Stomach (tissue), 9 donors: ENCODE measurements around the gene C16orf92. TPM values are rescaled to one million over a fixed set of nuclear protein-coding genes. Genes with fewer than 3 reads are reported as not detected.

ENCODE experiments used
- DNase-seq, 2 donors: peaks; one replicate each; pipeline versions ENCODE4 v3.0.0 to v3.0.0-alpha.2; 2013 to 2019
- H3K27ac ChIP-seq, 5 donors: fragments of 200-600 bp in 4 of 5; sonication (generic) in 4 of 5; one replicate each; pipeline ENCODE4 v1.5.1; 2013 to 2019; ENCODE audit warnings: mild to moderate bottlenecking in 1 of 5, moderate library complexity in 1 of 5
- H3K27me3 ChIP-seq, 3 donors: fragments of 200-600 bp; sonication (generic); one replicate each; pipeline ENCODE4 v1.5.1; 2017 to 2019; ENCODE audit warnings: mixed run types in 1 of 3
- H3K36me3 ChIP-seq, 4 donors: fragments of 200-600 bp; sonication (generic); 1 replicate in 3 of 4; 2 replicates in 1 of 4; pipeline ENCODE4 v1.5.1; 2016 to 2019
- H3K4me1 ChIP-seq, 4 donors: fragments of 200-600 bp; sonication (generic); one replicate each; pipeline ENCODE4 v1.5.1; 2016 to 2019
- H3K4me3 ChIP-seq, 4 donors: fragments of 200-600 bp; sonication (generic) in 3 of 4; one replicate each; pipeline ENCODE4 v1.5.1; 2016 to 2019; ENCODE audit warnings: mild to moderate bottlenecking in 1 of 4
- H3K9me3 ChIP-seq, 4 donors: fragments of 200-600 bp; sonication (generic); one replicate each; pipeline ENCODE4 v1.5.1; 2016 to 2019
- EP300 ChIP-seq: sonication (generic); formaldehyde crosslinking; IDR thresholded peaks from one replicate; pipeline ENCODE4 v1.6.1; 2017; ENCODE audit warnings: antibody characterized with exemption
- POLR2A ChIP-seq, 4 donors: fragments of 450-650 bp; IDR thresholded peaks; one replicate each; pipeline ENCODE4 v1.6.1; 2016; ENCODE audit warnings: antibody characterized with exemption in 4 of 4, control low read depth in 2 of 4, mild to moderate bottlenecking in 1 of 4, moderate library complexity in 1 of 4
- POLR2AphosphoS5 ChIP-seq, 3 donors: sonication (generic); formaldehyde crosslinking; IDR thresholded peaks; one replicate each; pipeline ENCODE4 v1.6.1; 2016; ENCODE audit warnings: antibody characterized with exemption in 3 of 3
- WGBS, 5 donors: extraction: QIAGEN DNeasy Blood & Tissue Kit in 3 of 5; methylation state at CpG; one replicate each; pipeline versions ENCODE4 v1.1.5 to v1.1.7; 2013 to 2018; 5-methylcytosine and 5-hydroxymethylcytosine counted together
- intact Hi-C: fragments of 100-400 bp; cut with DNase I; formaldehyde crosslinking; loops from one replicate; pipeline ENCODE4 v1.15.1; 2023; ENCODE audit warnings: low total_unique reads
- polyA plus RNA-seq, 3 donors: library from polyadenylated mRNA; stranded (reverse); fragments of 200-250 nt; gene quantifications; one replicate each; pipeline ENCODE4 v1.2.3, GENCODE V29; 2013
- total RNA-seq, 5 donors: library from RNA; depleted of rRNA; stranded (reverse); fragments of >200 nt; gene quantifications; one replicate each; pipeline versions ENCODE4 v1.1.0 to v1.2.3, GENCODE V29; 2014 to 2016
- TF ChIP-seq, protein P1 (sequence below), 7 experiments: fragments of 450-650 bp in 4 of 7; fragments of 200-600 bp in 3 of 7; sonication (generic) in 3 of 7; IDR thresholded peaks; one replicate each; pipeline ENCODE4 v1.5.1; 2016 to 2019; ENCODE audit warnings: antibody characterized with exemption in 7 of 7, control low read depth in 2 of 7, mild to moderate bottlenecking in 1 of 7
- donor health status: healthy with polysubstance abuse.
- donor health status: Bipolar disorder and iron deficiency.
- donor health status: healthy.

C16orf92 gene
- total and polyA plus RNA-seq, 8 donors, result not detected

DNA sequence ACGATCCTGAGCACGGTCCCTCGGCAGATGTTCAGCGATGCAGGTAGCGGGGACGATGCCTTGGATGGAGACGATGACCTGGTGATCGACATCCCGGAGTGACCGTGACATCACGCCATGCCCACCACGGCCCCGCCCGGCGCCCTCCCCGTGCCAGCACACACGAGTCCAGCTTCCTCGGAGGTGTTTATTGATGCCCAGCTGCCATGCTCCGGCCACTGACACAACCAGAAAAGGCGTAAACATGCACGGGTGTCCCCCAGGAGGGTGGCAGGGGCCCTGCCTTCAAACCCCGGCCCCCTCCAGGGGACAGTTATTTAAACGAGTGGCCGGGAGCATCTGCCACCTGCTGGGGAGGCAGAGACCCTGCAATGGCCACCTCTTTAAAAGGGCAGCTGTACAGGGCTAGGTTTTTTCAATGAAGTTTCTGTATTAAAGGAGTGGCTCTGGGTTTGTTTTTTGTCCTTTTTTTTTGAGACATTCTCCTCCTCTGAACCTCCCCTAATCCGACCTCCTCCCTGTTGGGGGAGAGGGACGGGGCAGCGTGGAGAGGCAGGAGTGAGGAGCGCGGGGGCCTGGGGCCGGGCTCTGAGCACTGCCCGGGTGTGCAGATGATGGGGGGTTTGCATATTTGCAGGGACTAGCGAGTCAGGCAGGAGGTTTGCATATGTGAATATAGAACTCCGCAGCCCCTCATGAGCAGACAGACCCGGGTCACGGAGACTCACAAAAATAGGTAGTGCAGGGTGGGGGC lies 17.5 kb upstream of the C16orf92 start:
- Histone ChIP-seq H3K36me3 (peaks cover 0 to 37% (median 33%) of the 10 kb centered on the region in 4 donors), H3K9me3 (no peaks in the 10 kb centered on the region), H3K27ac (no peak overlapping the region), H3K4me3 (no peak overlapping the region), H3K27me3 (peaks cover 13 to 32% (median 16%) of the 10 kb centered on the region in 3 donors), H3K4me1 (peaks cover 11 to 29% (median 26%) of the 10 kb centered on the region in 4 donors)
- TF ChIP-seq POLR2AphosphoS5 (IDR thresholded peaks at IDR 0.05) (no peak), POLR2A (IDR thresholded peaks at IDR 0.05) (no peak), EP300 (no peak)
- TF ChIP-seq, protein P1, sequence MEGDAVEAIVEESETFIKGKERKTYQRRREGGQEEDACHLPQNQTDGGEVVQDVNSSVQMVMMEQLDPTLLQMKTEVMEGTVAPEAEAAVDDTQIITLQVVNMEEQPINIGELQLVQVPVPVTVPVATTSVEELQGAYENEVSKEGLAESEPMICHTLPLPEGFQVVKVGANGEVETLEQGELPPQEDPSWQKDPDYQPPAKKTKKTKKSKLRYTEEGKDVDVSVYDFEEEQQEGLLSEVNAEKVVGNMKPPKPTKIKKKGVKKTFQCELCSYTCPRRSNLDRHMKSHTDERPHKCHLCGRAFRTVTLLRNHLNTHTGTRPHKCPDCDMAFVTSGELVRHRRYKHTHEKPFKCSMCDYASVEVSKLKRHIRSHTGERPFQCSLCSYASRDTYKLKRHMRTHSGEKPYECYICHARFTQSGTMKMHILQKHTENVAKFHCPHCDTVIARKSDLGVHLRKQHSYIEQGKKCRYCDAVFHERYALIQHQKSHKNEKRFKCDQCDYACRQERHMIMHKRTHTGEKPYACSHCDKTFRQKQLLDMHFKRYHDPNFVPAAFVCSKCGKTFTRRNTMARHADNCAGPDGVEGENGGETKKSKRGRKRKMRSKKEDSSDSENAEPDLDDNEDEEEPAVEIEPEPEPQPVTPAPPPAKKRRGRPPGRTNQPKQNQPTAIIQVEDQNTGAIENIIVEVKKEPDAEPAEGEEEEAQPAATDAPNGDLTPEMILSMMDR (IDR thresholded peaks at IDR 0.05), result peak in 5 of 7 experiments; percentile 63 to 82 (median 78)
- 47 to 61% (median 55%) methylated on average over 12 to 35 of the region's 35 CpGs for WGBS, 5 donors
- peak; percentile 32 to 69 for DNase-seq
- intact Hi-C loops, result no loop called here

DNA sequence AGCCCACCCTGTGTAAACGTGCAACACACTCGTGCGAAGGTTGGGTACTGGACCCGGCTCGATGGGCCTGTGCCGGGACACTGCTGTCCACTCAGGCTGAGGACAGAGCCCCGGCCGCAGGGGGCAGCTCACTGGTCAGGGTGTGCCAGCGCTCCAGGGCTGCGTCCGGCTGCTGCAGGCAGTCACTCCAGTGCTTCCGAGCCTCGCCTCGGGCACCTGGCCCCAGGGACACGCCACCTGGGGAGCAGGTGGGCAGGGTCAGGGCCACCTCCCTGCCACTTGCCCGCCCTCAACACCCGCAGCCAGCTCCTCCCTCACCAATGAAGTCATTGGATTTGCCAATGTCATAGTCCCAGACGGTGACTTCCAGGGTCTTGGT lies 16.9 kb upstream of the C16orf92 start:
- Histone ChIP-seq H3K27me3 (peaks cover 19 to 38% (median 21%) of the 10 kb centered on the region in 3 donors), H3K4me1 (peaks cover 16 to 35% (median 31%) of the 10 kb centered on the region in 4 donors), H3K9me3 (no peaks in the 10 kb centered on the region), H3K27ac (no peak overlapping the region), H3K4me3 (no peak overlapping the region), H3K36me3 (peaks cover 0 to 31% (median 27%) of the 10 kb centered on the region in 4 donors)
- no peak for DNase-seq
- TF ChIP-seq, protein P1 (IDR thresholded peaks at IDR 0.05), result no peak
- no peak for TF ChIP-seq POLR2A (IDR thresholded peaks at IDR 0.05)
- TF ChIP-seq POLR2AphosphoS5 (IDR thresholded peaks at IDR 0.05), result no peak
- no peak for TF ChIP-seq EP300
- intact Hi-C loops, result no loop called here
- WGBS, 5 donors, result 57 to 82% (median 79%) methylated on average over 8 to 18 of the region's 18 CpGs

DNA sequence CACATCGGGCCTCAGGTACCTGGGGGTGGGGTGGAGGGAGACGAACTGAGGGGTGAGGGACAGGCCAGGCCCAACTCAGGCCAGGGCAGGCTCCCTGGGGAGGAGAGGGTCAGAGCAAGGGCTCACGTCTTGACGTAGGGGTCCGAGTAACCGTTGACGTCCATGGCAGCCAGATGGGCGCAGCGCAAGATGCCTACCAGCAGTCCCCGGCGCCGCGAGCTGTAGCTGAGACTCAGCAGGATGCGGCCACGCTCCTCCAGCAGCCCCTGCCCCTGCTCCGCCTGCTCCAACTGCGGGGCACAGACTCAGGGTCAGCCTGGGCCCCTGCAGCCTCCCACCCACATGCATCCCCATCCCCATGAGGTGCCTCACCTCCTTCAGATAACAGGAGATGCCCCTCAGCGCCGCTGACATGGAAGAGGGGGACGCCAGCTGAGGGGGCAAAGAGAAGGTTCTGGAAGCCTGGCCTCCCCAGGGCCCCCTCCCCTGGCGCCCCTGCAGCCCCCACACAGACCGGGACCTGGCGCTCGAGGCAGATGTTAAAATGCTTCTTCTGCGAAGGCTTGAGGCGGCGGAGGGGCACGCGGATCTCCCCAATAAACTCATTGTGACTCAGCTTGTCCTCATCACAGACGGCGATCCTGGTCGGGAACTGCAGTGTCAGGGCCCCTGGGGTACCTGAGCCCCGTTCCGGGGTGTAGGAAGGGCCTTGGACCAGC lies 16.2 kb upstream of the C16orf92 start:
- DNase-seq, result no peak
- peaks cover 25 to 45% (median 29%) of the 10 kb centered on the region in 3 donors for H3K27me3 ChIP-seq
- H3K9me3 ChIP-seq, result no peaks in the 10 kb centered on the region
- peaks cover 0 to 24% (median 20%) of the 10 kb centered on the region in 4 donors for H3K36me3 ChIP-seq
- H3K27ac ChIP-seq, result no peak overlapping the region
- TF ChIP-seq EP300, result no peak
- no peak for TF ChIP-seq POLR2AphosphoS5 (IDR thresholded peaks at IDR 0.05)
- TF ChIP-seq, protein P1 (IDR thresholded peaks at IDR 0.05), result no peak
- TF ChIP-seq POLR2A (IDR thresholded peaks at IDR 0.05), result no peak
- intact Hi-C loops, result no loop called here
- 78 to 88% (median 85%) methylated on average over 23 to 34 of the region's 34 CpGs for WGBS, 5 donors
- H3K4me3 ChIP-seq, result no peak overlapping the region
- peaks cover 24 to 42% (median 38%) of the 10 kb centered on the region in 4 donors for H3K4me1 ChIP-seq

DNA sequence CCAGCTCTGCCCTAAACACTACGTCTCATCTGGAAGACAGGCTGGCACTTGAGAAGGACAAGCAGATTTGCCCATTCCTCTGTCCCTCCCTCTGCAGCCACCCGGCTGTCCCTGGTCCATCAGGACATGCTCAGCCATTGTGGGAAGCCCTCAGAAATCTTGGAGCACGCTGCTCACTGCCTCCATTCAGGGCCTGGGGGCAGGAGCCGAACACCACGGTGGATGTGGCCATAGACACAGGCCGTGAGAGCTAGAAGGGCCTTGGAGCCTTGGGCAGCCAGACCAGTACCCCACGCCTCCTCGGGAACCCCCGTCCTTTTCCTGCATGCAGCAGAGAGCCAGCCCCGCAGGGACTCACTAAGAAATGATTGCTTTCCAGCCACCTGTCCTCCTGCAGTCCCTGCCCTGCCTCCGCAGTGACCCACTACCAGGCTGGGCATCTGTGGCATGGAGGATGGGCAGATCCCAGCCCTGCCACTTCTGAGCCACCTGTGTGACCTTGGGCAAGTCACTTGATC lies 15.6 kb upstream of the C16orf92 start:
- Histone ChIP-seq H3K36me3 (peaks cover 0 to 18% (median 14%) of the 10 kb centered on the region in 4 donors), H3K4me3 (no peak overlapping the region), H3K9me3 (no peaks in the 10 kb centered on the region), H3K27ac (no peak overlapping the region), H3K27me3 (peaks cover 25 to 51% (median 35%) of the 10 kb centered on the region in 3 donors), H3K4me1 (peaks cover 25 to 46% (median 40%) of the 10 kb centered on the region in 4 donors)
- intact Hi-C loops, result no loop called here
- WGBS, 5 donors, result 60 to 75% (median 68%) methylated on average over 5 to 11 of the region's 11 CpGs
- no peak for DNase-seq
- TF ChIP-seq, protein P1 (IDR thresholded peaks at IDR 0.05), result no peak
- TF ChIP-seq POLR2A (IDR thresholded peaks at IDR 0.05), result no peak
- no peak for TF ChIP-seq POLR2AphosphoS5 (IDR thresholded peaks at IDR 0.05)
- no peak for TF ChIP-seq EP300
